ENCODE results near the gene ABCA2. TPM values are rescaled to one million over a fixed set of nuclear protein-coding genes. Genes with fewer than 3 reads are reported as not detected.

ABCA2 gene
- total and polyA plus RNA-seq, 9 of the 15 experiments (the other 6 are each of a cell fraction or from before 2014, with no cell fraction given) = 0.69 to 16.3 (median 6.1) TPM; not detected in 2

- no peak overlapping the region for H3K27ac ChIP-seq (ENCODE audit: extremely low read depth, low read depth, low read length)
Measured at GRCh38 chr9:136958473-136958872, 69.6 kb downstream of the ABCA2 start.

More at GRCh38 chr9:136958473-136958872, 69.6 kb downstream of the ABCA2 start:
- intact Hi-C loops (cut with micrococcal nuclease) (no loop called here), in situ Hi-C loops (cut with MboI) (no loop called here)
- Histone ChIP-seq H3K9me3 (replicated peaks; ENCODE audit: control insufficient read depth, insufficient read depth, low read depth, low read length) (no peaks in the 10 kb centered on the region), H3K27me3 (ENCODE audit: control insufficient read depth in 2 of 2, insufficient read depth in 2 of 2, low read length in 2 of 2) (peaks cover 2 to 7% of the 10 kb centered on the region in 2 experiments; a peak in 3 of 5 replicates), H3K36me3 (ENCODE audit: control insufficient read depth, insufficient read depth, low read length) (no peaks in the 10 kb centered on the region), H3K79me2 (ENCODE audit: control insufficient read depth, insufficient read depth, low read length) (no peaks in the 10 kb centered on the region), H3K4me1 (replicated peaks in 1 of 2; ENCODE audit: control insufficient read depth in 2 of 2, insufficient read depth in 2 of 2, low read length in 2 of 2) (peaks cover 7 to 72% of the 10 kb centered on the region in 2 experiments; a peak in 3 of 5 replicates), H4K20me1 (replicated peaks; ENCODE audit: control insufficient read depth, insufficient read depth, low read length) (0 out of 2 replicates have a peak, but pooled peaks cover 4% of the 10 kb centered on the region), H2AFZ (ENCODE audit: low read depth, low read length) (no peak overlapping the region), H3K4me3 (no peak overlapping the region), H3K4me2 (ENCODE audit: insufficient read depth, low read length) (no peak overlapping the region), H3K9ac (ENCODE audit: insufficient read depth in 1 of 2, low read depth in 2 of 2, low read length in 2 of 2) (peak overlapping the region in 1 of 2 experiments; percentile 76; a peak in 2 of 4 replicates), H3K9me1 (ENCODE audit: control insufficient read depth, insufficient read depth, low read length) (no peaks in the 10 kb centered on the region)
- FAIRE-seq = no peak
- ChIA-PET POLR2A (interaction anchor here (0.6 to 0.7 kb wide), 2 partner anchors 23 to 100 kb away, joined by 3 to 6 read pairs; no protein-coding TSS in a partner anchor), CTCF (ENCODE audit: low intra/inter-chr PET ratio) (no interaction called here)
- no peak for DNase-seq (ENCODE audit: extremely low read depth in 1 of 4, low spot score in 3 of 4)
- no peak for TF ChIP-seq SMC3 (conservative IDR thresholded peaks at IDR 0.05; ENCODE audit: insufficient read depth, low read depth, low read length)
- TF ChIP-seq TFE3 (CRISPR knock-in tag; IDR thresholded peaks at IDR 0.05) = no peak
- TF ChIP-seq TCF7L2 (IDR thresholded peaks at IDR 0.05; ENCODE audit: low read depth, low read length) = no peak
- TF ChIP-seq RBM17 (IDR thresholded peaks at IDR 0.05; ENCODE audit: borderline replicate concordance, low read depth, low read length) = no peak
- 32% methylated on average over 7 of the region's 7 CpGs for WGBS (ENCODE audit: insufficient coverage, low coverage, missing lambda C conversion rate)
- BruUV-seq (replicated peaks) = no TSS peak
- no peak for ATAC-seq
